GM12892 (cell line): ENCODE data around the gene PLD6.

Source experiments
- POLR2A ChIP-seq: IDR thresholded peaks from 2 replicates; pipeline ENCODE4 v1.6.1; 2011; ENCODE audit warnings: low read depth, low read length, control low read depth
- POLR2AphosphoS5 ChIP-seq: IDR thresholded peaks from 2 replicates; pipeline ENCODE4 v1.6.1; 2011; ENCODE audit warnings: low read depth, low read length, control low read depth
- TAF1 ChIP-seq: IDR thresholded peaks from 2 replicates; pipeline ENCODE4 v1.6.1; 2011; ENCODE audit warnings: low read depth, mild to moderate bottlenecking, control low read depth, low read length, borderline replicate concordance

DNA sequence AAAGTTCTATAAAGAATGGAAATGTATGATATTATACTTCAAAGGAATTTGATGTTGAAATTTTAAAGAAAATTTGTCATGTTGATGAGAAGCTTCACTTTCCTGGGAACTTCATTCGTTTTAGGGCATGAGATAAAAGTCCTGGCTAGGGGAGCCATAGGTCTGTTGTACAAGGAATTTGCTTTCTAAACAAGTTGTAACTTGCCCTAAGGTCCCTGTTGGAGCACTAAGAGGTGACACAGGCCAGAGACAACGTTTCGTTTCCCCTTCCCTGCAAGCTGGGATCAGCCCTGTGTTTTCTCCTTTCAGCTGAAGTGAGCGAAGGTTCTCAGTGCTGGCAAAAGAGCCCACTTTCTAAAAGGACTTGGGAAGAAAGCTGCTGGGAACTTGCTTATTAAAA lies 16.6 kb downstream of the PLD6 start:
- TF ChIP-seq POLR2A (no peak), POLR2AphosphoS5 (no peak), TAF1 (no peak)
